Esophagus muscularis mucosa (tissue), 4 donors: ENCODE measurements around the gene GPT2. TPM values are rescaled to one million over a fixed set of nuclear protein-coding genes. Genes with fewer than 3 reads are reported as not detected.
A peak's percentile ranks its signal among the peaks of the same experiment; 100 is the strongest.

Source experiments
- DNase-seq: peaks from one replicate; pipeline ENCODE4 v3.0.0-alpha.2; 2017; ENCODE audit errors: extremely low spot score
- H3K27ac ChIP-seq, 4 donors: fragments of 200-600 bp; sonication (generic); replicated peaks in 1 of 4; 1 replicate in 3 of 4; 2 replicates in 1 of 4; pipeline ENCODE4 v1.5.1; 2016 to 2019; ENCODE audit warnings: mild to moderate bottlenecking in 1 of 4
- H3K27me3 ChIP-seq, 4 donors: fragments of 200-600 bp; sonication (generic); one replicate each; pipeline versions ENCODE4 v1.5.1 to v1.6.0; 2016 to 2019
- H3K36me3 ChIP-seq, 4 donors: fragments of 200-600 bp; sonication (generic); one replicate each; pipeline ENCODE4 v1.5.1; 2016 to 2019
- H3K4me1 ChIP-seq, 4 donors: fragments of 200-600 bp; sonication (generic); one replicate each; pipeline ENCODE4 v1.5.1; 2016 to 2019
- H3K4me3 ChIP-seq, 4 donors: fragments of 200-600 bp; sonication (generic); 1 replicate in 2 of 4; 2 replicates in 2 of 4; pipeline ENCODE4 v1.5.1; 2016 to 2019; ENCODE audit warnings: mild to moderate bottlenecking in 4 of 4, moderate library complexity in 1 of 4
- H3K9me3 ChIP-seq, 4 donors: fragments of 200-600 bp; sonication (generic); 1 replicate in 3 of 4; 2 replicates in 1 of 4; pipeline ENCODE4 v1.5.1; 2016 to 2019
- CTCF ChIP-seq, 3 experiments: fragments of 200-600 bp in 2 of 3; fragments of 450-650 bp in 1 of 3; sonication (generic) in 2 of 3; IDR thresholded peaks; one replicate each; pipeline ENCODE4 v1.5.1; 2017 to 2019; ENCODE audit warnings: antibody characterized with exemption in 3 of 3, mild to moderate bottlenecking in 2 of 3, moderate library complexity in 1 of 3
- EP300 ChIP-seq: sonication (generic); formaldehyde crosslinking; IDR thresholded peaks from one replicate; pipeline ENCODE4 v1.6.1; 2017; ENCODE audit warnings: antibody characterized with exemption
- POLR2A ChIP-seq: fragments of 450-650 bp; IDR thresholded peaks from one replicate; pipeline ENCODE4 v1.6.1; 2017; ENCODE audit warnings: antibody characterized with exemption, moderate library complexity, mild to moderate bottlenecking, low read depth
- POLR2AphosphoS5 ChIP-seq, 2 donors: sonication (generic); formaldehyde crosslinking; IDR thresholded peaks; one replicate each; pipeline ENCODE4 v1.6.1; 2017; ENCODE audit warnings: antibody characterized with exemption in 2 of 2
- WGBS: methylation state at CpG from one replicate; pipeline ENCODE4 v1.1.5; 2018; 5-methylcytosine and 5-hydroxymethylcytosine counted together
- intact Hi-C: fragments of 100-400 bp; cut with DNase I; formaldehyde crosslinking; loops from one replicate; pipeline ENCODE4 v1.15.1; 2023
- total RNA-seq, 4 donors: library from RNA; depleted of rRNA; stranded (reverse); fragments of >200 nt; gene quantifications; one replicate each; pipeline versions ENCODE4 v1.1.0 to v1.2.1, GENCODE V29; 2016

Gene GPT2
- total RNA-seq, 4 donors from 2014 or later = 2.5 to 5.7 (median 3.6) TPM

GRCh38 chr16:46842192-46842895 lies 41.8 kb upstream of the GPT2 start:
- WGBS = 98% methylated on average over 17 of the region's 18 CpGs
- Histone ChIP-seq H3K4me1 (peaks cover 0 to 11% (median 6%) of the 10 kb centered on the region in 4 donors), H3K9me3 (peaks cover 0 to 7% (median 0%) of the 10 kb centered on the region in 4 donors), H3K36me3 (no peaks in the 10 kb centered on the region), H3K27me3 (peaks cover 0 to 26% (median 2%) of the 10 kb centered on the region in 4 donors), H3K27ac (no peak overlapping the region), H3K4me3 (no peak overlapping the region)
- DNase-seq = peak; percentile 68
- intact Hi-C loops = no loop called here
- TF ChIP-seq POLR2AphosphoS5 (IDR thresholded peaks at IDR 0.05) (no peak), POLR2A (no peak), EP300 (no peak), CTCF (IDR thresholded peaks at IDR 0.05) (no peak)

GRCh38 chr16:46843898-46844642 lies 40.1 kb upstream of the GPT2 start:
- Histone ChIP-seq H3K9me3 (peaks cover 0 to 7% (median 0%) of the 10 kb centered on the region in 4 donors), H3K27me3 (peaks cover 0 to 26% (median 2%) of the 10 kb centered on the region in 4 donors), H3K4me1 (peaks cover 0 to 11% (median 6%) of the 10 kb centered on the region in 4 donors), H3K27ac (no peak overlapping the region), H3K36me3 (no peaks in the 10 kb centered on the region), H3K4me3 (peak overlapping the region in 1 of 4 donors; percentile 17)
- peak; percentile 57 for DNase-seq
- TF ChIP-seq POLR2AphosphoS5 (IDR thresholded peaks at IDR 0.05) (no peak), CTCF (IDR thresholded peaks at IDR 0.05) (no peak), POLR2A (no peak)
- intact Hi-C loops = no loop called here
- WGBS = 41% methylated on average over 25 of the region's 74 CpGs

GRCh38 chr16:46844771-46845170 lies 39.4 kb upstream of the GPT2 start:
- DNase-seq = peak; percentile 39
- intact Hi-C loops = no loop called here
- peaks cover 0 to 7% (median 0%) of the 10 kb centered on the region in 4 donors for H3K9me3 ChIP-seq
- no peak overlapping the region for H3K4me3 ChIP-seq
- peaks cover 0 to 11% (median 6%) of the 10 kb centered on the region in 4 donors for H3K4me1 ChIP-seq
- no peak overlapping the region for H3K27ac ChIP-seq
- no peaks in the 10 kb centered on the region for H3K36me3 ChIP-seq
- 56% methylated on average over 10 of the region's 10 CpGs for WGBS
- H3K27me3 ChIP-seq = peaks cover 0 to 26% (median 2%) of the 10 kb centered on the region in 4 donors
- TF ChIP-seq POLR2AphosphoS5 (IDR thresholded peaks at IDR 0.05) (no peak), CTCF (IDR thresholded peaks at IDR 0.05) (no peak), EP300 (no peak), POLR2A (no peak)

- intact Hi-C loops = no loop called here
- WGBS = 90% methylated on average over 5 of the region's 5 CpGs
- DNase-seq = peak; percentile 21
Measured at GRCh38 chr16:46845952-46846351, 38.2 kb upstream of the GPT2 start.

More at GRCh38 chr16:46845952-46846351, 38.2 kb upstream of the GPT2 start:
- no peak overlapping the region for H3K27ac ChIP-seq
- no peak overlapping the region for H3K4me3 ChIP-seq
- H3K9me3 ChIP-seq = peaks cover 0 to 7% (median 0%) of the 10 kb centered on the region in 4 donors
- no peak for TF ChIP-seq POLR2AphosphoS5 (IDR thresholded peaks at IDR 0.05)
- no peak for TF ChIP-seq CTCF (IDR thresholded peaks at IDR 0.05)
- TF ChIP-seq POLR2A = no peak
- no peak for TF ChIP-seq EP300
- peaks cover 0 to 26% (median 2%) of the 10 kb centered on the region in 4 donors for H3K27me3 ChIP-seq
- peaks cover 0 to 11% (median 6%) of the 10 kb centered on the region in 4 donors for H3K4me1 ChIP-seq
- no peaks in the 10 kb centered on the region for H3K36me3 ChIP-seq
